ENCODE data around the gene CHL1.

DNA sequence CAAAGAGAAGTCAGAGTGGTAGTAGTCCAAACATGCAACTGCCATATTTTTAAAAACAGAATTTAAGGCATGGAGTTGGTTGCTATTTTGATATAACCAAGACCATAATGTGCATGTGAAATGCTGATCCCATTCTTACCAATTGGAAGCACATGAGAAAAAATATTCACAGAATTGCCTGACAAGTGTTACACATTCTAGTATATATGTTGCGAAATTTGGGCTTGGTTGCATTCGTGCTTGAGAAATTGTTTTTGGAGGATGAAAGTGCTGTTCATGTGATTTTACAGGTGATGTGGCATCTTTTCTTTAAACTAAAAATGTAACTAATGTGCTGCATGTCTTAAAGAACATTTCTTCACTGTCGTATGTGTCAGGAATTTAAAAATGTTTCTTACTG is 199.7 kb downstream of the CHL1 start:
- TF ChIP-seq, protein P1, sequence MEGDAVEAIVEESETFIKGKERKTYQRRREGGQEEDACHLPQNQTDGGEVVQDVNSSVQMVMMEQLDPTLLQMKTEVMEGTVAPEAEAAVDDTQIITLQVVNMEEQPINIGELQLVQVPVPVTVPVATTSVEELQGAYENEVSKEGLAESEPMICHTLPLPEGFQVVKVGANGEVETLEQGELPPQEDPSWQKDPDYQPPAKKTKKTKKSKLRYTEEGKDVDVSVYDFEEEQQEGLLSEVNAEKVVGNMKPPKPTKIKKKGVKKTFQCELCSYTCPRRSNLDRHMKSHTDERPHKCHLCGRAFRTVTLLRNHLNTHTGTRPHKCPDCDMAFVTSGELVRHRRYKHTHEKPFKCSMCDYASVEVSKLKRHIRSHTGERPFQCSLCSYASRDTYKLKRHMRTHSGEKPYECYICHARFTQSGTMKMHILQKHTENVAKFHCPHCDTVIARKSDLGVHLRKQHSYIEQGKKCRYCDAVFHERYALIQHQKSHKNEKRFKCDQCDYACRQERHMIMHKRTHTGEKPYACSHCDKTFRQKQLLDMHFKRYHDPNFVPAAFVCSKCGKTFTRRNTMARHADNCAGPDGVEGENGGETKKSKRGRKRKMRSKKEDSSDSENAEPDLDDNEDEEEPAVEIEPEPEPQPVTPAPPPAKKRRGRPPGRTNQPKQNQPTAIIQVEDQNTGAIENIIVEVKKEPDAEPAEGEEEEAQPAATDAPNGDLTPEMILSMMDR (IDR thresholded peaks at IDR 0.05; ENCODE audit: low read length) = no peak
- TF ChIP-seq EZH2 (optimal IDR thresholded peaks at IDR 0.05; ENCODE audit: low read depth, low read length) (no peak), EZH2phosphoT487 (IDR thresholded peaks at IDR 0.05; ENCODE audit: low read length) (no peak)

Measured in MM.1S (cell line).